Upper lobe of left lung (tissue), 6 donors: ENCODE results near the gene NDFIP2. TPM values are rescaled to one million over a fixed set of nuclear protein-coding genes. Genes with fewer than 3 reads are reported as not detected.
"Not testable (repeated sequence)": the region's sequence is repeated elsewhere in the genome, so short reads cannot be mapped to it uniquely, and the experiment has no call there.

ENCODE experiments used
- ATAC-seq, 2 donors: fragments of 200-7000 bp; cut with Tn5 transposase; one replicate each; pipeline ENCODE4 v1.9.1; 2022; ENCODE audit warnings: mild to moderate bottlenecking in 2 of 2, moderate library complexity in 2 of 2; ENCODE audit not compliant: low FRiP score in 2 of 2
- DNase-seq, 2 donors: peaks; one replicate each; pipeline ENCODE4 v3.0.0-alpha.2; 2019 to 2020
- H3K27ac ChIP-seq, 4 donors: fragments of 200-600 bp; sonication (generic); one replicate each; pipeline ENCODE4 v1.5.1; 2016 to 2019
- H3K27me3 ChIP-seq, 4 donors: fragments of 200-600 bp; sonication (generic); one replicate each; pipeline ENCODE4 v1.5.1; 2017 to 2019
- H3K36me3 ChIP-seq, 4 donors: fragments of 200-600 bp; sonication (generic); one replicate each; pipeline ENCODE4 v1.5.1; 2016 to 2019
- H3K4me1 ChIP-seq, 4 donors: fragments of 200-600 bp; sonication (generic); one replicate each; pipeline ENCODE4 v1.5.1; 2018 to 2019
- H3K4me3 ChIP-seq, 4 donors: fragments of 200-600 bp; sonication (generic); one replicate each; pipeline ENCODE4 v1.5.1; 2017 to 2019; ENCODE audit warnings: mild to moderate bottlenecking in 2 of 4, moderate library complexity in 1 of 4
- H3K9me3 ChIP-seq, 4 donors: fragments of 200-600 bp; sonication (generic); one replicate each; pipeline ENCODE4 v1.5.1; 2018 to 2019
- EP300 ChIP-seq, 4 donors: sonication (generic); formaldehyde crosslinking; IDR thresholded peaks; one replicate each; pipeline ENCODE4 v1.5.1; 2017; ENCODE audit warnings: antibody characterized with exemption in 4 of 4, control low read depth in 2 of 4
- POLR2A ChIP-seq, 4 donors: fragments of 450-650 bp; IDR thresholded peaks; one replicate each; pipeline ENCODE4 v1.5.1; 2016 to 2017; ENCODE audit warnings: antibody characterized with exemption in 4 of 4, mild to moderate bottlenecking in 2 of 4
- POLR2AphosphoS5 ChIP-seq, 2 donors: sonication (generic); formaldehyde crosslinking; IDR thresholded peaks; one replicate each; pipeline ENCODE4 v1.5.1; 2017; ENCODE audit warnings: antibody characterized with exemption in 2 of 2
- WGBS, 2 donors: methylation state at CpG; one replicate each; pipeline ENCODE4 v1.1.5; 2017 to 2018; 5-methylcytosine and 5-hydroxymethylcytosine counted together
- total RNA-seq, 6 donors: library from RNA; depleted of rRNA in 4 of 6; stranded (reverse); fragments of >200 nt in 4 of 6; gene quantifications; one replicate each; pipeline versions ENCODE4 v1.1.0 to v1.2.1, GENCODE V29; 2016 to 2021
- TF ChIP-seq, protein P1 (sequence below), 6 experiments: fragments of 450-650 bp in 4 of 6; fragments of 200-600 bp in 2 of 6; sonication (generic) in 2 of 6; IDR thresholded peaks; one replicate each; pipeline ENCODE4 v1.5.1; 2016 to 2019; ENCODE audit warnings: antibody characterized with exemption in 6 of 6
- donor health status: DM: no; HTN: no; CAD: no; lungs with moderate emphysema.
- donor health status: DM: no; HTN: yes; CAD: no; lungs with severe emphysema.

The NDFIP2 gene
- total RNA-seq, 6 donors from 2014 or later = 8.4 to 37.2 (median 26.2) TPM

DNA sequence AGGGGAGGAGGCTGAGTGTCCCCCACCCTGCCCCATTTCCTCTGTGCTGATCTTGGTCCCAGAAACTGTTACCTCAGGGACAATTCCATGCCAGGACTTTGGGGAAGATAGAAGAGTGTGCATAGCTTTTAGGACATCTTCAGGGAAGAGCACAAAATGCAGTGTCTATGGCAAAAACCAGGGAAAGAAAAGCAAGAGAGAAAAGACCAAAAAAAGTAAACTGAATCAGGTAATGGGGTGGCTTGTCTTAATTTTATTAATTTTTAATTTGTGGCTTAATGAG, 109.4 kb downstream of the NDFIP2 start:
- no peak overlapping the region for H3K27ac ChIP-seq
- ATAC-seq (no peak), DNase-seq (no peak)
- TF ChIP-seq POLR2A (IDR thresholded peaks at IDR 0.05) = no peak
- no peak for TF ChIP-seq EP300 (IDR thresholded peaks at IDR 0.05)
- TF ChIP-seq, protein P1, sequence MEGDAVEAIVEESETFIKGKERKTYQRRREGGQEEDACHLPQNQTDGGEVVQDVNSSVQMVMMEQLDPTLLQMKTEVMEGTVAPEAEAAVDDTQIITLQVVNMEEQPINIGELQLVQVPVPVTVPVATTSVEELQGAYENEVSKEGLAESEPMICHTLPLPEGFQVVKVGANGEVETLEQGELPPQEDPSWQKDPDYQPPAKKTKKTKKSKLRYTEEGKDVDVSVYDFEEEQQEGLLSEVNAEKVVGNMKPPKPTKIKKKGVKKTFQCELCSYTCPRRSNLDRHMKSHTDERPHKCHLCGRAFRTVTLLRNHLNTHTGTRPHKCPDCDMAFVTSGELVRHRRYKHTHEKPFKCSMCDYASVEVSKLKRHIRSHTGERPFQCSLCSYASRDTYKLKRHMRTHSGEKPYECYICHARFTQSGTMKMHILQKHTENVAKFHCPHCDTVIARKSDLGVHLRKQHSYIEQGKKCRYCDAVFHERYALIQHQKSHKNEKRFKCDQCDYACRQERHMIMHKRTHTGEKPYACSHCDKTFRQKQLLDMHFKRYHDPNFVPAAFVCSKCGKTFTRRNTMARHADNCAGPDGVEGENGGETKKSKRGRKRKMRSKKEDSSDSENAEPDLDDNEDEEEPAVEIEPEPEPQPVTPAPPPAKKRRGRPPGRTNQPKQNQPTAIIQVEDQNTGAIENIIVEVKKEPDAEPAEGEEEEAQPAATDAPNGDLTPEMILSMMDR (IDR thresholded peaks at IDR 0.05) = no peak
- no peak for TF ChIP-seq POLR2AphosphoS5 (IDR thresholded peaks at IDR 0.05)
- no peaks in the 10 kb centered on the region for H3K36me3 ChIP-seq
- no peaks in the 10 kb centered on the region for H3K27me3 ChIP-seq
- no peak overlapping the region for H3K4me3 ChIP-seq
- peaks cover 0 to 2% (median 0%) of the 10 kb centered on the region in 4 donors for H3K9me3 ChIP-seq
- H3K4me1 ChIP-seq = no peaks in the 10 kb centered on the region

DNA sequence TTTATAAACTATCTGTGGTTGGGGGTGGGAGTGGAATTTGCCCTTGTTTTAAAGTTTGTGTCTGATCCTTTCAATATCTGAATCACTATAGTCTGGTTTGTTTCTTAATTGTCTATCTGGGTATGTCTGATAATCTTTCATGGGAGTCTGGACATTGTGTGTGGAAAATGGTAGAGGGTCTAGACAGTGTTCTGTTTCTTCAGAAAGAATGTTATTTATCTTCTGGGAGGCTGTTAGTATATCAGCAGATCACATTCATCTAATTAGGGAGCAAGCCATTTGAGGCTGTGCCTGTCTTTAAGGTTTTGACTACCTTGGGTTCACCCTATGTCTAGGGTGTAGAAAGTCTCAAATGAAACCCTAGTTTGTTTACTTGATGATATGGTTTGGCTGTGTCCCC, 110.5 kb downstream of the NDFIP2 start:
- Histone ChIP-seq H3K27ac (no peak overlapping the region), H3K9me3 (no peaks in the 10 kb centered on the region), H3K36me3 (no peaks in the 10 kb centered on the region), H3K4me1 (no peaks in the 10 kb centered on the region), H3K4me3 (no peak overlapping the region), H3K27me3 (no peaks in the 10 kb centered on the region)
- ATAC-seq (no peak), DNase-seq (no peak)
- TF ChIP-seq EP300 (IDR thresholded peaks at IDR 0.05) = no peak
- TF ChIP-seq, protein P1 (IDR thresholded peaks at IDR 0.05) = no peak
- TF ChIP-seq POLR2AphosphoS5 (IDR thresholded peaks at IDR 0.05) = no peak
- TF ChIP-seq POLR2A (IDR thresholded peaks at IDR 0.05) = no peak

DNA sequence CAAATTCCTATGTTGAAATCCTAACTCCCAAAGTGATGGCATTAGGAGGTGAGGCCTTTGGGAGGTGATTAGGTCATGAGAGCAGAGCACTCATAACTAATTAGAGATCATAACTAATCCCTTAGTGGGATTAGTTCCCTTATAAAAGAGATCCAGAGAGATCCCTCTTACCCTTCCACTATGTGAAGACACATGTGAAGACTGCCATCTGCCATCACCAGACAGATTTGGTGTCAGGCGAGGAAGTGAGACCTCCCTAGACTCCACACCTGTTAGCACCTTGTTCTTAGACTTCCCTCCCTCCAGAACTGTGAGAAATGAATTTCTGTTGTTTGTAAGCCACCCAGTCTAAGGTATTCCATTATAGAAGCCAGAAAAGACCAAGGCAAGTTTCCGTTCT, 112.2 kb downstream of the NDFIP2 start:
- H3K4me1 ChIP-seq = no peaks in the 10 kb centered on the region
- WGBS, 2 donors = 75 to 81% methylated on average over 2 of the region's 2 CpGs
- no peak for ATAC-seq
- no peak overlapping the region for H3K4me3 ChIP-seq
- TF ChIP-seq EP300 (IDR thresholded peaks at IDR 0.05) (no peak), POLR2AphosphoS5 (IDR thresholded peaks at IDR 0.05) (no peak), POLR2A (IDR thresholded peaks at IDR 0.05) (no peak)
- TF ChIP-seq, protein P1 (IDR thresholded peaks at IDR 0.05) = no peak
- no peaks in the 10 kb centered on the region for H3K9me3 ChIP-seq
- no peaks in the 10 kb centered on the region for H3K27me3 ChIP-seq
- no peak for DNase-seq
- H3K36me3 ChIP-seq = no peaks in the 10 kb centered on the region
- no peak overlapping the region for H3K27ac ChIP-seq

DNA sequence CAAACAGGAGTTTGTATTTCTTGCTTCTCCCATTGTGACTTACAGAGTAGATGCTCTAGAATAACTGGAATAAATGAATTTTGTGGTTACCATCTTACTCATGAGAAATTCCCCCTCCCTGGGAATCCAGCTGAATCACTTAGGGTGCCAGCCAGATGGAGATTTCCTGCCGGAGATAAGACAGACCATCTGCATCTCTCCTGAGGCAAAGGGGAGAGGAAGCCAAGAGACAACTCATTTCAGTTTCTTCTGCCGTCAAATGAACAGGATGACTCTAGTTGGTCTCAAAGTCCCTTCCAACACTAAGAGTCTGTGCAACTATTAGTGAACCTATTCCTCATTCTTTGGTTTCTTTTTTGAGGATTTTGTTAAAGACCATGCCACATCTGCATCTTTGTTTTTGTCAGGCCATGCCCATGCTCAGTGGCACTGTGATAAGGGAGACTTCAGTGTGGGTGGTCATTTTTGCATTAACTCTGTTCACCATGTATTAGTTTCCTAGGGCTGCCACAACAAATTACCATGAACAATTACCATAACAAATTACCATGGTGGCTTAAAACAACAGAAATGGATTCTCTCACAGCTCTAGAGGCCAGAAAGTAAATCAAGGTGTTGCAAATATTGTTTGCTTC, 112.8 kb downstream of the NDFIP2 start:
- ATAC-seq (no peak), DNase-seq (no peak)
- Histone ChIP-seq H3K36me3 (no peaks in the 10 kb centered on the region), H3K4me3 (no peak overlapping the region), H3K27me3 (no peaks in the 10 kb centered on the region), H3K4me1 (no peaks in the 10 kb centered on the region), H3K27ac (no peak overlapping the region), H3K9me3 (no peaks in the 10 kb centered on the region)
- TF ChIP-seq POLR2A (IDR thresholded peaks at IDR 0.05) = no peak
- TF ChIP-seq EP300 (IDR thresholded peaks at IDR 0.05) = no peak
- TF ChIP-seq, protein P1 (IDR thresholded peaks at IDR 0.05) = no peak
- no peak for TF ChIP-seq POLR2AphosphoS5 (IDR thresholded peaks at IDR 0.05)
- WGBS, 2 donors = 78 to 85% methylated on average over 2 of the region's 2 CpGs

DNA sequence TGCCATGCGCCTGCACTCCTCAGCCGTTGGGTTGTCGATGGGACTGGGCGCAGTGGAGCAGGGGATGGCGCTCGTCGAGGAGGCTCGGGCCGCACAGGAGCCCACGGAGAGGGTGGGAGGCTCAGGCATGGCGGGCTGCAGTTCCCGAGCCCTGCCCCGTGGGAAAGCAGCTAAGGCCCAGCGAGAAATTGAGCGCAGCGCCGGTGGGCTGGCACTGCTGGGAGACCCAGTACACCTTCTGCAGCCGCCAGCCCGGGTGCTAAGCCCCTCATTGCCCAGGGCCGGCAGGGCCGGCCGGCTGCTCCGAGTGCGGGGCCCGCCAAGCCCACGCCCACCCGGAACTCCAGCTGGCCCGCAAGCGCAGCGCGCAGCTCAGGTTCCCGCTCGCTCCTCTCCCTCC, 119.2 kb downstream of the NDFIP2 start:
- not testable (repeated sequence) for H3K4me3 ChIP-seq, H3K9me3 ChIP-seq, H3K4me1 ChIP-seq, H3K27ac ChIP-seq, ATAC-seq, H3K27me3 ChIP-seq, H3K36me3 ChIP-seq
- DNase-seq = peak in 1 of 2 donors; percentile 75
- 92 to 93% methylated on average over 22 to 33 of the region's 33 CpGs for WGBS, 2 donors
